Transverse colon (tissue), 4 donors: ENCODE measurements around the gene SEC14L1. TPM values are rescaled to one million over a fixed set of nuclear protein-coding genes. Genes with fewer than 3 reads are reported as not detected.

Source experiments
- DNase-seq: peaks from one replicate; pipeline ENCODE4 v3.0.0-alpha.2; 2019
- H3K27ac ChIP-seq, 4 donors: fragments of 200-600 bp; sonication (generic); 2 replicates each; pipeline ENCODE4 v1.5.1; 2016 to 2018; ENCODE audit warnings: inconsistent platforms in 4 of 4
- H3K27me3 ChIP-seq: fragments of 200-600 bp; sonication (generic); 2 replicates; pipeline ENCODE4 v1.5.1; 2017; ENCODE audit warnings: inconsistent platforms
- H3K36me3 ChIP-seq, 4 donors: fragments of 200-600 bp; sonication (generic); 2 replicates each; pipeline ENCODE4 v1.5.1; 2017 to 2019; ENCODE audit warnings: inconsistent platforms in 4 of 4
- H3K4me1 ChIP-seq, 4 donors: fragments of 200-600 bp; sonication (generic); 2 replicates each; pipeline ENCODE4 v1.5.1; 2017 to 2020; ENCODE audit warnings: inconsistent platforms in 4 of 4
- H3K4me3 ChIP-seq, 4 donors: fragments of 200-600 bp; sonication (generic); 1 replicate in 1 of 4; 2 replicates in 3 of 4; pipeline versions ENCODE4 v1.5.1 to v1.6.1; 2017 to 2019; ENCODE audit warnings: inconsistent platforms in 4 of 4
- H3K9me3 ChIP-seq, 2 donors: fragments of 200-600 bp; sonication (generic); 2 replicates each; pipeline ENCODE4 v1.5.1; 2017 to 2019; ENCODE audit warnings: inconsistent platforms in 2 of 2
- EP300 ChIP-seq: sonication (generic); formaldehyde crosslinking; IDR thresholded peaks from one replicate; pipeline ENCODE4 v1.6.1; 2017; ENCODE audit warnings: antibody characterized with exemption, low read depth
- POLR2A ChIP-seq: fragments of 450-650 bp; IDR thresholded peaks from one replicate; pipeline ENCODE4 v1.6.1; 2016; ENCODE audit warnings: antibody characterized with exemption, mild to moderate bottlenecking, moderate library complexity
- POLR2AphosphoS5 ChIP-seq, 3 donors: sonication (generic); formaldehyde crosslinking; IDR thresholded peaks; one replicate each; pipeline ENCODE4 v1.6.1; 2016; ENCODE audit warnings: antibody characterized with exemption in 3 of 3
- WGBS, 2 donors: methylation state at CpG; one replicate each; pipeline ENCODE4 v1.1.5; 2018; ENCODE audit warnings: low coverage in 1 of 2; 5-methylcytosine and 5-hydroxymethylcytosine counted together
- in situ Hi-C, 4 donors: fragments of 200-750 bp; cut with MboI; loops; one replicate each; pipeline versions ENCODE4 v1.15.0 to v1.15.1; 2017; ENCODE audit warnings: low sequenced_read_pairs in 3 of 4, low pct_ligation_motif_present in 1 of 4, low pct_unique_long_range_greater_than_20kb in 1 of 4
- intact Hi-C: fragments of 100-400 bp; cut with DNase I; formaldehyde crosslinking; loops from one replicate; pipeline ENCODE4 v1.15.1; 2023; ENCODE audit warnings: low total_unique reads
- total RNA-seq, 4 donors: library from RNA; depleted of rRNA; stranded (reverse); fragments of >200 nt; gene quantifications; one replicate each; pipeline ENCODE4 v1.1.0, GENCODE V29; 2016
- TF ChIP-seq, protein P1 (sequence below), 5 experiments: fragments of 200-600 bp in 3 of 5; fragments of 450-650 bp in 2 of 5; sonication (generic) in 3 of 5; IDR thresholded peaks; 1 replicate in 2 of 5; 2 replicates in 3 of 5; pipeline ENCODE4 v1.5.1; 2016 to 2017; ENCODE audit warnings: antibody characterized with exemption in 5 of 5, inconsistent platforms in 3 of 5, mild to moderate bottlenecking in 2 of 5, moderate library complexity in 1 of 5

Gene SEC14L1
- total RNA-seq, 4 donors from 2014 or later = 16.8 to 34.6 (median 23.8) TPM

- TF ChIP-seq, protein P1, sequence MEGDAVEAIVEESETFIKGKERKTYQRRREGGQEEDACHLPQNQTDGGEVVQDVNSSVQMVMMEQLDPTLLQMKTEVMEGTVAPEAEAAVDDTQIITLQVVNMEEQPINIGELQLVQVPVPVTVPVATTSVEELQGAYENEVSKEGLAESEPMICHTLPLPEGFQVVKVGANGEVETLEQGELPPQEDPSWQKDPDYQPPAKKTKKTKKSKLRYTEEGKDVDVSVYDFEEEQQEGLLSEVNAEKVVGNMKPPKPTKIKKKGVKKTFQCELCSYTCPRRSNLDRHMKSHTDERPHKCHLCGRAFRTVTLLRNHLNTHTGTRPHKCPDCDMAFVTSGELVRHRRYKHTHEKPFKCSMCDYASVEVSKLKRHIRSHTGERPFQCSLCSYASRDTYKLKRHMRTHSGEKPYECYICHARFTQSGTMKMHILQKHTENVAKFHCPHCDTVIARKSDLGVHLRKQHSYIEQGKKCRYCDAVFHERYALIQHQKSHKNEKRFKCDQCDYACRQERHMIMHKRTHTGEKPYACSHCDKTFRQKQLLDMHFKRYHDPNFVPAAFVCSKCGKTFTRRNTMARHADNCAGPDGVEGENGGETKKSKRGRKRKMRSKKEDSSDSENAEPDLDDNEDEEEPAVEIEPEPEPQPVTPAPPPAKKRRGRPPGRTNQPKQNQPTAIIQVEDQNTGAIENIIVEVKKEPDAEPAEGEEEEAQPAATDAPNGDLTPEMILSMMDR (IDR thresholded peaks at IDR 0.05) = no peak
- no peak for TF ChIP-seq POLR2AphosphoS5 (IDR thresholded peaks at IDR 0.05)
- TF ChIP-seq POLR2A = no peak
- no peak for TF ChIP-seq EP300
- Histone ChIP-seq H3K4me1 (peaks cover 0 to 7% (median 0%) of the 10 kb centered on the region in 4 donors), H3K27me3 (peaks cover 4% of the 10 kb centered on the region), H3K9me3 (no peaks in the 10 kb centered on the region), H3K4me3 (no peak overlapping the region), H3K36me3 (no peaks in the 10 kb centered on the region), H3K27ac (no peak overlapping the region)
- in situ Hi-C loops = loop anchor here in 3 of 4 donors (10.0 to 25.0 kb wide), 2 partner anchors 172 to 394 kb away; partner anchors contain the start of gene MGAT5B (in 2 of the 3)
- no peak for DNase-seq
- 59 to 62% methylated on average over 2 of the region's 2 CpGs for WGBS, 2 donors
- intact Hi-C loops = no loop called here
Observed at GRCh38 chr17:77256710-77257109, 115.9 kb downstream of the SEC14L1 start.

GRCh38 chr17:77257169-77257568 lies 116.4 kb downstream of the SEC14L1 start:
- no peaks in the 10 kb centered on the region for H3K9me3 ChIP-seq
- no peak overlapping the region for H3K27ac ChIP-seq
- TF ChIP-seq POLR2A (no peak), POLR2AphosphoS5 (IDR thresholded peaks at IDR 0.05) (no peak), EP300 (no peak)
- TF ChIP-seq, protein P1 (IDR thresholded peaks at IDR 0.05) = no peak
- H3K4me3 ChIP-seq = no peak overlapping the region
- no peaks in the 10 kb centered on the region for H3K36me3 ChIP-seq
- 91 to 93% methylated on average over 1 of the region's 1 CpG for WGBS, 2 donors
- intact Hi-C loops = no loop called here
- H3K27me3 ChIP-seq = peaks cover 4% of the 10 kb centered on the region
- peaks cover 0 to 7% (median 0%) of the 10 kb centered on the region in 4 donors for H3K4me1 ChIP-seq
- no peak for DNase-seq
- in situ Hi-C loops = loop anchor here in 3 of 4 donors (10.0 to 25.0 kb wide), 2 partner anchors 172 to 395 kb away; partner anchors contain the start of gene MGAT5B (in 2 of the 3)

GRCh38 chr17:77257596-77258458 lies 117.1 kb downstream of the SEC14L1 start:
- in situ Hi-C loops = loop anchor here in 3 of 4 donors (10.0 to 25.0 kb wide), 2 partner anchors 173 to 396 kb away; partner anchors contain the start of gene MGAT5B (in 2 of the 3)
- Histone ChIP-seq H3K9me3 (no peaks in the 10 kb centered on the region), H3K4me3 (no peak overlapping the region), H3K4me1 (peaks cover 0 to 7% (median 0%) of the 10 kb centered on the region in 4 donors), H3K27me3 (peaks cover 4% of the 10 kb centered on the region), H3K27ac (no peak overlapping the region), H3K36me3 (no peaks in the 10 kb centered on the region)
- intact Hi-C loops = no loop called here
- TF ChIP-seq EP300 = no peak
- TF ChIP-seq POLR2AphosphoS5 (IDR thresholded peaks at IDR 0.05) = no peak
- TF ChIP-seq, protein P1 (IDR thresholded peaks at IDR 0.05) = no peak
- WGBS, 2 donors = 90% methylated on average over 27 of the region's 27 CpGs; no CpG with 5 or more reads in 1 of the 2 donors
- DNase-seq = no peak

DNA sequence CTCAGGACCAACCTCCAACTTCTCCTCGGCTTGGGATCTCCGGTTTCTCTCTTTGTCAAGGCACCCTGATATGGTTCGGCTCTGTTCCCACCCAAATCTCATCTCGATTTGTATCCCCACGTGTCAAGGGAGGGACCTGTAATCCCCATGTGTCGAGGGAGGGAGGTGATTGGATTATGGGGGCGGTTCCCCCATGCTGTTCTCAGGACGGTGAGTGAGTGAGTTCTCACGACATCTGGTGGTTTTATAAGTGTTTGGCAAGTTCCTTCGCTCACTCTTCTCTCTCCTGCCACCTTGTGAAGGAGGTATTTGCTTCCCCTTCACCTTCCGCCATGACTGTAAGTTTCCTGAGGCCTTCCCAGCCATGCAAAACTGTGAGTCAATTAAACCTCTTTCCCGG lies 117.9 kb downstream of the SEC14L1 start:
- no peak for DNase-seq
- no peaks in the 10 kb centered on the region for H3K36me3 ChIP-seq
- no peak overlapping the region for H3K27ac ChIP-seq
- intact Hi-C loops (no loop called here), in situ Hi-C loops (loop anchor here in 3 of 4 donors (10.0 to 25.0 kb wide), 2 partner anchors 174 to 396 kb away; partner anchors contain the start of gene MGAT5B (in 2 of the 3))
- TF ChIP-seq, protein P1 (IDR thresholded peaks at IDR 0.05) = no peak
- no peak for TF ChIP-seq POLR2AphosphoS5 (IDR thresholded peaks at IDR 0.05)
- TF ChIP-seq POLR2A = no peak
- TF ChIP-seq EP300 = no peak
- no peaks in the 10 kb centered on the region for H3K9me3 ChIP-seq
- 85 to 90% methylated on average over 9 to 12 of the region's 12 CpGs for WGBS, 2 donors
- no peak overlapping the region for H3K4me3 ChIP-seq
- peaks cover 4% of the 10 kb centered on the region for H3K27me3 ChIP-seq
- peaks cover 0 to 7% (median 0%) of the 10 kb centered on the region in 4 donors for H3K4me1 ChIP-seq
